K562 (cell line): ENCODE data around the gene SENP3. TPM values are rescaled to one million over a fixed set of nuclear protein-coding genes. Genes with fewer than 3 reads are reported as not detected.
A peak's percentile ranks its signal among the peaks of the same experiment; 100 is the strongest.

Experiments
- CBX2 ChIP-seq: fragments of 200-600 bp; sonication (generic); IDR thresholded peaks from one replicate; pipeline ENCODE4 v1.6.1; 2012; ENCODE audit warnings: mild to moderate bottlenecking, low read length, inconsistent platforms; ENCODE audit not compliant: insufficient read depth, poor library complexity, severe bottlenecking
- ETS2 ChIP-seq: IDR thresholded peaks from 2 replicates; pipeline ENCODE4 v1.6.1; 2016; ENCODE audit warnings: borderline replicate concordance, missing genetic modification characterization, mild to moderate bottlenecking, moderate library complexity, missing compliant biosample characterization; ENCODE audit not compliant: poor library complexity, severe bottlenecking
- ETV6 ChIP-seq, 3 experiments: fragments of 150-350 bp in 1 of 3; sonication (generic) in 1 of 3; formaldehyde crosslinking in 1 of 3; IDR thresholded peaks; 2 replicates each; pipeline versions ENCODE4 v1.6.1 to v1.8.0; 2014 to 2022; ENCODE audit warnings: borderline replicate concordance in 2 of 3, low read depth in 2 of 3, antibody characterized with exemption in 1 of 3, low read length in 1 of 3, mild to moderate bottlenecking in 1 of 3, missing genetic modification reagents in 1 of 3
- HLTF ChIP-seq: fragments of 450-650 bp; IDR thresholded peaks from 2 replicates; pipeline ENCODE4 v1.6.1; 2016
- MEF2D ChIP-seq: conservative IDR thresholded peaks from 2 replicates; pipeline ENCODE4 v1.6.1; 2016; ENCODE audit warnings: low read depth, missing genetic modification characterization, missing compliant biosample characterization
- SIX5 ChIP-seq, 2 experiments: IDR thresholded peaks; 2 replicates each; pipeline ENCODE4 v1.6.1; 2011; ENCODE audit warnings: low read length in 2 of 2, borderline replicate concordance in 1 of 2, low read depth in 1 of 2, mild to moderate bottlenecking in 1 of 2, moderate library complexity in 1 of 2; ENCODE audit not compliant: insufficient read depth in 1 of 2
- SMAD2 ChIP-seq: fragments of 150-350 bp; IDR thresholded peaks from 2 replicates; pipeline ENCODE4 v1.6.1; 2014; ENCODE audit warnings: low read depth, mild to moderate bottlenecking, low read length
- SMARCA4 ChIP-seq: fragments of 450-650 bp; IDR thresholded peaks from 2 replicates; pipeline ENCODE4 v1.6.1; 2016
- SUPT5H ChIP-seq: fragments of 450-650 bp; IDR thresholded peaks from 2 replicates; pipeline ENCODE4 v1.6.1; 2016
- ZBTB1 ChIP-seq: sonication (generic); formaldehyde crosslinking; IDR thresholded peaks from 2 replicates; pipeline ENCODE4 v1.8.1; 2023; ENCODE audit warnings: missing genetic modification reagents, low read depth, mild to moderate bottlenecking, borderline replicate concordance
- ZNF445 ChIP-seq: fragments of 250-450 bp; sonication (Bioruptor Pico); IDR thresholded peaks from 2 replicates; pipeline ENCODE4 v1.4.0; 2020; ENCODE audit warnings: low read depth, mild to moderate bottlenecking, moderate library complexity
- ZNF696 ChIP-seq: fragments of 250-450 bp; sonication (Bioruptor Pico); conservative IDR thresholded peaks from 2 replicates; pipeline ENCODE4 v1.4.0; 2020; ENCODE audit warnings: mild to moderate bottlenecking, moderate library complexity
- polyA plus RNA-seq, 8 experiments: library from polyadenylated mRNA; depleted of rRNA in 4 of 8; stranded (reverse) in 5 of 8; unstranded in 3 of 8; fragments of >200 nt; fragmentation: Nextera tagmentation in 2 of 8; fragmentation: Illumina TruSeq in 1 of 8; extraction: Ambion mirVana in 2 of 8; extraction: Trizol in 1 of 8; gene quantifications; 2 replicates each; pipeline versions ENCODE4 v1.2.1 to v1.2.3, GENCODE V29; 2011 to 2014; ENCODE audit warnings: inconsistent platforms in 1 of 8, missing spikeins in 1 of 8
- total RNA-seq, 7 experiments: library from RNA; depleted of rRNA in 6 of 7; stranded (reverse); fragments of >200 nt in 6 of 7; fragmentation: Illumina TruSeq in 2 of 7; extraction: Trizol in 2 of 7; gene quantifications; 2 replicates each; pipeline versions ENCODE4 v1.2.1 to v1.2.3, GENCODE V29; 2011 to 2021; ENCODE audit warnings: low replicate concordance in 1 of 7
- TF ChIP-seq, protein P1 (sequence below): fragments of 450-650 bp; formaldehyde crosslinking; IDR thresholded peaks from 2 replicates; pipeline ENCODE4 v1.4.0; 2020; ENCODE audit warnings: mild to moderate bottlenecking, mixed read lengths
- TF ChIP-seq, protein P2 (sequence below): fragments of 250-450 bp; sonication (Bioruptor Pico); IDR thresholded peaks from 2 replicates; pipeline ENCODE4 v1.4.0; 2020; ENCODE audit warnings: borderline replicate concordance
- TF ChIP-seq, protein P3 (sequence below): fragments of 250-450 bp; sonication (Bioruptor Pico); IDR thresholded peaks from 2 replicates; pipeline ENCODE4 v1.5.0; 2021
- TF ChIP-seq, protein P4 (sequence below): fragments of 250-450 bp; sonication (Bioruptor Pico); IDR thresholded peaks from 2 replicates; pipeline ENCODE4 v1.5.0; 2020; ENCODE audit warnings: mild to moderate bottlenecking, borderline replicate concordance
- TF ChIP-seq, protein P5 (sequence below): sonication (generic); formaldehyde crosslinking; IDR thresholded peaks from 2 replicates; pipeline ENCODE4 v1.9.0; 2022; ENCODE audit warnings: mild to moderate bottlenecking, missing genetic modification reagents

SENP3 gene
- total and polyA plus RNA-seq, 9 of the 15 experiments (the other 6 are each of a cell fraction or from before 2014, with no cell fraction given) = 0.63 to 102 (median 78.8) TPM

DNA sequence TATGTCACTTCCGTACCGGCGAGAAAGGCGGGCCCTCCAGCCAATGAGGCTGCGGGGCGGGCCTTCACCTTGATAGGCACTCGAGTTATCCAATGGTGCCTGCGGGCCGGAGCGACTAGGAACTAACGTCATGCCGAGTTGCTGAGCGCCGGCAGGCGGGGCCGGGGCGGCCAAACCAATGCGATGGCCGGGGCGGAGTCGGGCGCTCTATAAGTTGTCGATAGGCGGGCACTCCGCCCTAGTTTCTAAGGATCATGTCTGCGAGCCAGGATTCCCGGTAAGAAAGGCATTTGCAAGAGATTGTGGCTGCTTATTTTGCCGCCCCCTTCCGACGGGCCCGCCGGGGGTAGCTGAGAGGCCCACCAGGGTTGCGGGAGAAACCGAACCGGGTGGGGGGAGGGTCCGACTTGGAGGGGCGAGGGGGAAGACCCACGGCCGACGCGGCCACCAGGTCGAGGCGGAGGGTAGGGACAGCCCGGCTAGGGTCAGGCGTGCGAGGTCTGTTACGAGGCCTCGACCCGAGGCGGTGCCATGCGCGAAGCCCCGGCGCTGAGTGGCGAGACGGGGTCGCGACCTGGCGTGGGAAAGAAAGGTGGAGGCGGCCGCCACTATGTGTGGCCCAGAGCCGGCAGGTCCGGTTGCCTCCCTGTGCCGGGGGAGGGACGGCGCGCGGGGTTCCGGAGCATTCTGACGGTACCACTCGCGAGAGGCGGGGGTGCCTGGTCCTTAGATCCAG is 11.0 kb downstream of the SENP3 start (continued):
- TF ChIP-seq, protein P1, sequence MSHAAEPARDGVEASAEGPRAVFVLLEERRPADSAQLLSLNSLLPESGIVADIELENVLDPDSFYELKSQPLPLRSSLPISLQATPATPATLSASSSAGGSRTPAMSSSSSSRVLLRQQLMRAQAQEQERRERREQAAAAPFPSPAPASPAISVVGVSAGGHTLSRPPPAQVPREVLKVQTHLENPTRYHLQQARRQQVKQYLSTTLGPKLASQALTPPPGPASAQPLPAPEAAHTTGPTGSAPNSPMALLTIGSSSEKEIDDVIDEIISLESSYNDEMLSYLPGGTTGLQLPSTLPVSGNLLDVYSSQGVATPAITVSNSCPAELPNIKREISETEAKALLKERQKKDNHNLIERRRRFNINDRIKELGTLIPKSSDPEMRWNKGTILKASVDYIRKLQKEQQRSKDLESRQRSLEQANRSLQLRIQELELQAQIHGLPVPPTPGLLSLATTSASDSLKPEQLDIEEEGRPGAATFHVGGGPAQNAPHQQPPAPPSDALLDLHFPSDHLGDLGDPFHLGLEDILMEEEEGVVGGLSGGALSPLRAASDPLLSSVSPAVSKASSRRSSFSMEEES (CRISPR knock-in tag) = no peak
- TF ChIP-seq ETV6 (IDR thresholded peaks at IDR 0.05; ENCODE audit: borderline replicate concordance in 1 of 2, low read depth in 2 of 2, low read length in 1 of 2) = no peak
- 0 out of 2 replicates have a peak, but pooled peaks have one; percentile 44 for TF ChIP-seq ETV6 (CRISPR knock-in tag; IDR thresholded peaks at IDR 0.05; ENCODE audit: borderline replicate concordance)
- TF ChIP-seq, protein P2, sequence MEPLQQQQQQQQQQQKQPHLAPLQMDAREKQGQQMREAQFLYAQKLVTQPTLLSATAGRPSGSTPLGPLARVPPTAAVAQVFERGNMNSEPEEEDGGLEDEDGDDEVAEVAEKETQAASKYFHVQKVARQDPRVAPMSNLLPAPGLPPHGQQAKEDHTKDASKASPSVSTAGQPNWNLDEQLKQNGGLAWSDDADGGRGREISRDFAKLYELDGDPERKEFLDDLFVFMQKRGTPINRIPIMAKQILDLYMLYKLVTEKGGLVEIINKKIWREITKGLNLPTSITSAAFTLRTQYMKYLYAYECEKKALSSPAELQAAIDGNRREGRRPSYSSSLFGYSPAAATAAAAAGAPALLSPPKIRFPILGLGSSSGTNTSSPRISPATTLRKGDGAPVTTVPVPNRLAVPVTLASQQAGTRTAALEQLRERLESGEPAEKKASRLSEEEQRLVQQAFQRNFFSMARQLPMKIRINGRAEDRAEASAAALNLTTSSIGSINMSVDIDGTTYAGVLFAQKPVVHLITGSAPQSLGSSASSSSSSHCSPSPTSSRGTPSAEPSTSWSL = no peak
- no peak for TF ChIP-seq ETS2 (tag)
- TF ChIP-seq SMARCA4 = no peak
- TF ChIP-seq CBX2 = no peak
- no peak for TF ChIP-seq MEF2D (tag)
- TF ChIP-seq ZBTB1 (CRISPR knock-in tag) = no peak
- TF ChIP-seq, protein P3, sequence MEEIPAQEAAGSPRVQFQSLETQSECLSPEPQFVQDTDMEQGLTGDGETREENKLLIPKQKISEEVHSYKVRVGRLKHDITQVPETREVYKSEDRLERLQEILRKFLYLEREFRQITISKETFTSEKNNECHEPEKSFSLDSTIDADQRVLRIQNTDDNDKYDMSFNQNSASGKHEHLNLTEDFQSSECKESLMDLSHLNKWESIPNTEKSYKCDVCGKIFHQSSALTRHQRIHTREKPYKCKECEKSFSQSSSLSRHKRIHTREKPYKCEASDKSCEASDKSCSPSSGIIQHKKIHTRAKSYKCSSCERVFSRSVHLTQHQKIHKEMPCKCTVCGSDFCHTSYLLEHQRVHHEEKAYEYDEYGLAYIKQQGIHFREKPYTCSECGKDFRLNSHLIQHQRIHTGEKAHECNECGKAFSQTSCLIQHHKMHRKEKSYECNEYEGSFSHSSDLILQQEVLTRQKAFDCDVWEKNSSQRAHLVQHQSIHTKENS (CRISPR knock-in tag) = no peak
- TF ChIP-seq SUPT5H = peak; percentile 99
- TF ChIP-seq SIX5 (IDR thresholded peaks at IDR 0.05; ENCODE audit: borderline replicate concordance in 1 of 2, insufficient read depth in 1 of 2, low read depth in 1 of 2, low read length in 2 of 2) = no peak
- TF ChIP-seq HLTF = no peak
- no peak for TF ChIP-seq SMAD2
- no peak for TF ChIP-seq ZNF696 (CRISPR knock-in tag)
- TF ChIP-seq, protein P4, sequence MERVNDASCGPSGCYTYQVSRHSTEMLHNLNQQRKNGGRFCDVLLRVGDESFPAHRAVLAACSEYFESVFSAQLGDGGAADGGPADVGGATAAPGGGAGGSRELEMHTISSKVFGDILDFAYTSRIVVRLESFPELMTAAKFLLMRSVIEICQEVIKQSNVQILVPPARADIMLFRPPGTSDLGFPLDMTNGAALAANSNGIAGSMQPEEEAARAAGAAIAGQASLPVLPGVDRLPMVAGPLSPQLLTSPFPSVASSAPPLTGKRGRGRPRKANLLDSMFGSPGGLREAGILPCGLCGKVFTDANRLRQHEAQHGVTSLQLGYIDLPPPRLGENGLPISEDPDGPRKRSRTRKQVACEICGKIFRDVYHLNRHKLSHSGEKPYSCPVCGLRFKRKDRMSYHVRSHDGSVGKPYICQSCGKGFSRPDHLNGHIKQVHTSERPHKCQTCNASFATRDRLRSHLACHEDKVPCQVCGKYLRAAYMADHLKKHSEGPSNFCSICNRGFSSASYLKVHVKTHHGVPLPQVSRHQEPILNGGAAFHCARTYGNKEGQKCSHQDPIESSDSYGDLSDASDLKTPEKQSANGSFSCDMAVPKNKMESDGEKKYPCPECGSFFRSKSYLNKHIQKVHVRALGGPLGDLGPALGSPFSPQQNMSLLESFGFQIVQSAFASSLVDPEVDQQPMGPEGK = no peak
- no peak for TF ChIP-seq ZNF445 (CRISPR knock-in tag)
- TF ChIP-seq, protein P5, sequence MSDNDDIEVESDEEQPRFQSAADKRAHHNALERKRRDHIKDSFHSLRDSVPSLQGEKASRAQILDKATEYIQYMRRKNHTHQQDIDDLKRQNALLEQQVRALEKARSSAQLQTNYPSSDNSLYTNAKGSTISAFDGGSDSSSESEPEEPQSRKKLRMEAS (CRISPR knock-in tag) = no peak; the same call in 1 of the 2 replicates
